LNCaP clone FGC (cell line): ENCODE measurements around the gene DNAH14.

ENCODE experiments used
- DNase-seq: peaks from one replicate; pipeline ENCODE4 v3.0.0-alpha.2; 2011; ENCODE audit warnings: low read depth
- H3K4me3 ChIP-seq: 2 replicates; pipeline ENCODE4 v1.5.1; 2011; ENCODE audit warnings: mild to moderate bottlenecking, low read depth, low read length, control low read depth
- CTCF ChIP-seq: IDR thresholded peaks from 2 replicates; pipeline ENCODE4 v1.5.1; 2012; ENCODE audit warnings: mild to moderate bottlenecking; ENCODE audit not compliant: control insufficient read depth, insufficient read depth; ENCODE audit errors: extremely low read depth

The DNAH14 gene

DNA sequence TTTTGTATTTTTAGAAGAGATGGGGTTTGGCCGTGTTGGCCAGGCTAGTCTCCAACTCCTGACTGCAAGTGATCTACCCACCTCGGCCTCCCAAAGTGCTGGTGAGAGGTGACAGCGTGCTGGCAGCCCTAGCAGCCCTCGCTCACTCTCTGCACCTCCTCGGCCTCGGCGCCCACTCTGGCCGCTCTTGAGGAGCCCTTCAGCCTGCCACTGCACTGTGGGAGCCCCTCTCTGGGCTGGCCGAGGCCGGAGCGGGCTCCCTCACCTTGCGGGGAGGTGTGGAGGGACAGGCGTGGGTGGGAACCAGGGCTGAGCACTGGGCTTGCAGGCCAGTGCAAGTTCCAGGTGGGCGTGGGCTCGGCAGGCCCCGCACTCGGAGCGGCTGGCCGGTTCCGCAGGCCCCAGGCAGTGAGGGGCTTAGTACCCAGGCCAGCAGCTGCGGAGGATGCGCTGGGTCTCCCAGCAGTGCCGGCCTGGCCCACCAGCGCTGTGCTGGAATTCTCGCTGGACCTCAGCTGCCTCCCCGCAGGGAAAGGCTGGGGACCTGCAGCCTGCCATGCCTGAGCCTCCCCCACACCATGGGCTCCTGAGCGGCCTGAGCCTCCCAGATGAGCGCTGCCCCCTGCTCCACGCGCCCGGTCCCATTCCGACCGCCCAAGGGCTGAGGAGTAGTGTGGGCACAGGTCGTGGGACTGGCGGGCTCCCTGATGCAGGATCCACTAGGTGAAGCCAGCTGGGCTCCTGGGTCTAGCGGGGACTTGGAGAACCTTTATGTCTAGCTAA is 501.8 kb downstream of the DNAH14 start:
- DNase-seq = no peak
- no peak for TF ChIP-seq CTCF
- no peak overlapping the region for H3K4me3 ChIP-seq

GRCh38 chr1:225434046-225434445 is 504.6 kb downstream of the DNAH14 start:
- no peak overlapping the region for H3K4me3 ChIP-seq
- DNase-seq = no peak
- no peak for TF ChIP-seq CTCF

- TF ChIP-seq CTCF = no peak
- no peak for DNase-seq
- no peak overlapping the region for H3K4me3 ChIP-seq
Measured at GRCh38 chr1:225435076-225435475, 505.6 kb downstream of the DNAH14 start.

DNA sequence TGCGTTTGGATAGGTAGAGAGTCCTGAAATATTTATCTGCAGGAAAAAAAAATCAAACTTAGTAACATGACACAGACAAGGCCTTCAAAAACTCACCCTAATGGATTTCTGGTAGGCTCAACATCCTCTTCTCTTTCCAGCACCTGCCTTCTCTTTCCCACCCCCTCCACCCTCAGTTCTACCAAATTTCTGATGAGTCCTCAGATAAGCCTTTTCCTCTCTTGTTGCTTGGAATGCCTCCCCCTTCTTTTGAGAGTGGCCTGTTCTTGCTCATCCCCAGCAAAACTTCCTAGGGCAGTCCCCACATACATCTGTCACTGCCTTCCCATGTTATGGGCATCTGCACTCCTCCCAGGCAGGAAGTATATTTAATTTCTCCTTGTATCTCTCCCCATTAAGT is 506.0 kb downstream of the DNAH14 start:
- TF ChIP-seq CTCF = no peak
- no peak for DNase-seq
- no peak overlapping the region for H3K4me3 ChIP-seq

GRCh38 chr1:225435957-225436392 is 506.5 kb downstream of the DNAH14 start:
- DNase-seq = no peak
- no peak for TF ChIP-seq CTCF
- no peak overlapping the region for H3K4me3 ChIP-seq

- no peak for DNase-seq
- no peak overlapping the region for H3K4me3 ChIP-seq
- peak; percentile 39 for TF ChIP-seq CTCF
Measured at GRCh38 chr1:225437710-225438437, 508.4 kb downstream of the DNAH14 start.
